ENCODE results near the gene TCHP. TPM values are rescaled to one million over a fixed set of nuclear protein-coding genes. Genes with fewer than 3 reads are reported as not detected.
A peak's percentile ranks its signal among the peaks of the same experiment; 100 is the strongest.

Gene TCHP
- total and polyA plus RNA-seq, 2 of the 13 experiments (the other 11 are each of a cell fraction or from before 2014, with no cell fraction given): 6.7 to 12.2 TPM

DNA sequence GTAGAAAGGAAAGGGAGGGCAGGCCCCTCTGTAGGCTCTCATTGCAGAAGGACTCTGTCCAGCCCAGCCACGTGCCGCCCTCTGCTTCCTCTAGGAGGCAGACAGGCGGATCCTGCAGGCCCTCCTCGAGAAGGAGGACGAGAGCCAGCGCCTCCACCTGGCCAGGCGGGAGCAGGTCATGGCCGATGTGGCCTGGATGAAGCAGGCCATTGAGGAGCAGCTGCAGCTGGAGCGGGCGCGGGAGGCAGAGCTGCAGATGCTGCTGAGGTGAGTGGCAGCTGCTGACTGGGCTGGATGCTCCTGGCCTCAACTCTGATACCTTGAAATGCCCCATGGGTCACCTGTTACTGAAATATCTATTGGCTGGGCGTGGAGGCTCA is 10.9 kb downstream of the TCHP start (continued):
- TF ChIP-seq DPF2 (CRISPR knock-in tag; IDR thresholded peaks at IDR 0.05; ENCODE audit: borderline replicate concordance, low read depth): no peak
- no peak for TF ChIP-seq HNF4G (IDR thresholded peaks at IDR 0.05; ENCODE audit: borderline replicate concordance, low read depth, low read length)
- no peak for TF ChIP-seq HNF4G (CRISPR knock-in tag; IDR thresholded peaks at IDR 0.05; ENCODE audit: borderline replicate concordance, low read depth)
- peak; percentile 81 for TF ChIP-seq DMAP1 (CRISPR knock-in tag; IDR thresholded peaks at IDR 0.05)
- TF ChIP-seq KLF12 (CRISPR knock-in tag; IDR thresholded peaks at IDR 0.05; ENCODE audit: borderline replicate concordance): peak; percentile 99
- TF ChIP-seq MIER2 (CRISPR knock-in tag; IDR thresholded peaks at IDR 0.05): no peak
- TF ChIP-seq MYC (CRISPR knock-in tag; IDR thresholded peaks at IDR 0.05; ENCODE audit: borderline replicate concordance): peak; percentile 76; the same call in 1 of the 2 replicates
- no peak for TF ChIP-seq HNRNPL (IDR thresholded peaks at IDR 0.05; ENCODE audit: low read depth, low read length)
- TF ChIP-seq DDIT3 (CRISPR knock-in tag; IDR thresholded peaks at IDR 0.05): no peak
- TF ChIP-seq GABPB1 (CRISPR knock-in tag; IDR thresholded peaks at IDR 0.05): peak; percentile 24; the same call in 1 of the 2 replicates
- TF ChIP-seq, protein P1, sequence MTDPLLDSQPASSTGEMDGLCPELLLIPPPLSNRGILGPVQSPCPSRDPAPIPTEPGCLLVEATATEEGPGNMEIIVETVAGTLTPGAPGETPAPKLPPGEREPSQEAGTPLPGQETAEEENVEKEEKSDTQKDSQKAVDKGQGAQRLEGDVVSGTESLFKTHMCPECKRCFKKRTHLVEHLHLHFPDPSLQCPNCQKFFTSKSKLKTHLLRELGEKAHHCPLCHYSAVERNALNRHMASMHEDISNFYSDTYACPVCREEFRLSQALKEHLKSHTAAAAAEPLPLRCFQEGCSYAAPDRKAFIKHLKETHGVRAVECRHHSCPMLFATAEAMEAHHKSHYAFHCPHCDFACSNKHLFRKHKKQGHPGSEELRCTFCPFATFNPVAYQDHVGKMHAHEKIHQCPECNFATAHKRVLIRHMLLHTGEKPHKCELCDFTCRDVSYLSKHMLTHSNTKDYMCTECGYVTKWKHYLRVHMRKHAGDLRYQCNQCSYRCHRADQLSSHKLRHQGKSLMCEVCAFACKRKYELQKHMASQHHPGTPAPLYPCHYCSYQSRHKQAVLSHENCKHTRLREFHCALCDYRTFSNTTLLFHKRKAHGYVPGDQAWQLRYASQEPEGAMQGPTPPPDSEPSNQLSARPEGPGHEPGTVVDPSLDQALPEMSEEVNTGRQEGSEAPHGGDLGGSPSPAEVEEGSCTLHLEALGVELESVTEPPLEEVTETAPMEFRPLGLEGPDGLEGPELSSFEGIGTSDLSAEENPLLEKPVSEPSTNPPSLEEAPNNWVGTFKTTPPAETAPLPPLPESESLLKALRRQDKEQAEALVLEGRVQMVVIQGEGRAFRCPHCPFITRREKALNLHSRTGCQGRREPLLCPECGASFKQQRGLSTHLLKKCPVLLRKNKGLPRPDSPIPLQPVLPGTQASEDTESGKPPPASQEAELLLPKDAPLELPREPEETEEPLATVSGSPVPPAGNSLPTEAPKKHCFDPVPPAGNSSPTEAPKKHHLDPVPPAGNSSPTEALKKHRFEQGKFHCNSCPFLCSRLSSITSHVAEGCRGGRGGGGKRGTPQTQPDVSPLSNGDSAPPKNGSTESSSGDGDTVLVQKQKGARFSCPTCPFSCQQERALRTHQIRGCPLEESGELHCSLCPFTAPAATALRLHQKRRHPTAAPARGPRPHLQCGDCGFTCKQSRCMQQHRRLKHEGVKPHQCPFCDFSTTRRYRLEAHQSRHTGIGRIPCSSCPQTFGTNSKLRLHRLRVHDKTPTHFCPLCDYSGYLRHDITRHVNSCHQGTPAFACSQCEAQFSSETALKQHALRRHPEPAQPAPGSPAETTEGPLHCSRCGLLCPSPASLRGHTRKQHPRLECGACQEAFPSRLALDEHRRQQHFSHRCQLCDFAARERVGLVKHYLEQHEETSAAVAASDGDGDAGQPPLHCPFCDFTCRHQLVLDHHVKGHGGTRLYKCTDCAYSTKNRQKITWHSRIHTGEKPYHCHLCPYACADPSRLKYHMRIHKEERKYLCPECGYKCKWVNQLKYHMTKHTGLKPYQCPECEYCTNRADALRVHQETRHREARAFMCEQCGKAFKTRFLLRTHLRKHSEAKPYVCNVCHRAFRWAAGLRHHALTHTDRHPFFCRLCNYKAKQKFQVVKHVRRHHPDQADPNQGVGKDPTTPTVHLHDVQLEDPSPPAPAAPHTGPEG (CRISPR knock-in tag; IDR thresholded peaks at IDR 0.05): no peak
- TF ChIP-seq USF2 (IDR thresholded peaks at IDR 0.05; ENCODE audit: low read depth, low read length): peak; percentile 15; the same call in 1 of the 2 replicates
- no peak for TF ChIP-seq USF2 (CRISPR knock-in tag; IDR thresholded peaks at IDR 0.05; ENCODE audit: borderline replicate concordance)
- TF ChIP-seq RARA (CRISPR knock-in tag; IDR thresholded peaks at IDR 0.05): no peak
- 0 out of 2 replicates have a peak, but pooled peaks have one; percentile 36 for TF ChIP-seq IKZF5 (CRISPR knock-in tag; IDR thresholded peaks at IDR 0.05)
- TF ChIP-seq ZBTB7A (CRISPR knock-in tag; IDR thresholded peaks at IDR 0.05): no peak
- no peak for TF ChIP-seq CBX5 (CRISPR knock-in tag; IDR thresholded peaks at IDR 0.05; ENCODE audit: borderline replicate concordance)
- TF ChIP-seq STAG1 (CRISPR knock-in tag; IDR thresholded peaks at IDR 0.05): peak; percentile 64
- TF ChIP-seq MYNN (CRISPR knock-in tag; IDR thresholded peaks at IDR 0.05; ENCODE audit: low read depth): no peak
- 0 out of 2 replicates have a peak, but pooled peaks have one; percentile 40 for TF ChIP-seq POGZ (CRISPR knock-in tag; IDR thresholded peaks at IDR 0.05)
- TF ChIP-seq CERS6 (CRISPR knock-in tag; IDR thresholded peaks at IDR 0.05): no peak

Data from HepG2 (cell line).